GM12892 (cell line): Measurements from ENCODE around the gene PNLIPRP1.

Source experiments
- DNase-seq: peaks from one replicate; pipeline ENCODE4 v3.0.0; 2011; ENCODE audit not compliant: insufficient read length
- FAIRE-seq: peaks from 2 replicates; lab custom pipeline; 2011; peaks lifted over from hg19 to GRCh38; lab: Jason Lieb, UNC
- POLR2A ChIP-seq: IDR thresholded peaks from 2 replicates; pipeline ENCODE4 v1.6.1; 2011; ENCODE audit warnings: low read depth, low read length, control low read depth
- POLR2AphosphoS5 ChIP-seq: IDR thresholded peaks from 2 replicates; pipeline ENCODE4 v1.6.1; 2011; ENCODE audit warnings: low read depth, low read length, control low read depth
- TAF1 ChIP-seq: IDR thresholded peaks from 2 replicates; pipeline ENCODE4 v1.6.1; 2011; ENCODE audit warnings: low read depth, mild to moderate bottlenecking, control low read depth, low read length, borderline replicate concordance

PNLIPRP1 gene

DNA sequence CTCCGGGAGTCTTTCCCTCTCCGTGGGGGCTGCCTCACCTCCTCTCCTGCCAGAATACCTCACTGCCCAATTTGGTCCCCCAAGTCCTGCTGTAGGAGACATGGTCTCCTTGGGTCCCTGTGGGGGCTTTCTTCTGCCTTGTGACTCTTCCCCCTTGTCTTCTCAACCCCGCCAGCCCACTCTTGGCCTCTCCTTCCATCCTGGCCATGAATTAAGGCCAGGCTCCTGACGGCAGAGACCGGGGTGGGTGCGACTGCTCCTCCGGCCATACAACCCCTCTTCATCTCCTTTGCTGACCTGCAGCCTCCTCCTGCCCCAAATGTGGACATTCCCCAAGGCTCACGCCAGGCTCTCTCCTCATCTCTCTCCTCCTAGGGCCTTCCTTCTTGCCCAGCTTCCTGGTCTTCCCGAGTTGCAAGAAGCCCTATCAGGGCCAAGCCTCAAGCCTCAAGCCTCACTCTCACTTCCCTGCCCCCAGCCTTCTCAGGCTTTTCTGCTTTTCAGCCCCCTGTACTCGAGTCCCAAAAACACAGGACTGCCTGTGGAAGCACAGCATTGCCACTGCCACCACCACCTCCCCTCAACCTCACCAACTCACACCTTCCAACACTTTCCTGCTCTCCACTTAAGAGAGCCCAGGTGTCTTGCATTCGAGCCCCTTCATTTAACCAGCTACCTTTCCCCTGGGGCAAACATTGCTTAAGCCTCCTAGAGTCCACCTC lies 31.3 kb downstream of the PNLIPRP1 start:
- FAIRE-seq = no peak
- TF ChIP-seq TAF1 = no peak
- no peak for TF ChIP-seq POLR2AphosphoS5
- no peak for TF ChIP-seq POLR2A
- DNase-seq = no peak

DNA sequence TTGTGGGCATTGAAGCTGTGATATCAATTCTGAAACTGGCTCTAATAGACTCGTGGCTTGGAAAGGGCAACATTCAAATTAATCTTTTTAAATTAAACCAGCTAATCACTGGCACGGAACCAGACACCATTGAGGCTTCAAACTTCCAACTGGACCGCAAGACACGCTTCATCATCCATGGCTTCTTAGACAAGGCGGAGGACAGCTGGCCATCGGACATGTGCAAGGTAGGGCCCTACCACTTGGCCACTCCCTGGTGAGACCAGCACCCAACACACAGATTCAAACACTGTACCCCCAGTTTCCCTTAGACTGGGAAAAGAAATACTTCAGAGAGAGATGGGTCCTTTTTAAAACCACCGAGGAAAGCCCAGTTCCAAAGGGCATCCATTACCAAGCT lies 35.1 kb downstream of the PNLIPRP1 start:
- DNase-seq = no peak
- FAIRE-seq = no peak
- TF ChIP-seq POLR2AphosphoS5 (no peak), TAF1 (no peak), POLR2A (no peak)

DNA sequence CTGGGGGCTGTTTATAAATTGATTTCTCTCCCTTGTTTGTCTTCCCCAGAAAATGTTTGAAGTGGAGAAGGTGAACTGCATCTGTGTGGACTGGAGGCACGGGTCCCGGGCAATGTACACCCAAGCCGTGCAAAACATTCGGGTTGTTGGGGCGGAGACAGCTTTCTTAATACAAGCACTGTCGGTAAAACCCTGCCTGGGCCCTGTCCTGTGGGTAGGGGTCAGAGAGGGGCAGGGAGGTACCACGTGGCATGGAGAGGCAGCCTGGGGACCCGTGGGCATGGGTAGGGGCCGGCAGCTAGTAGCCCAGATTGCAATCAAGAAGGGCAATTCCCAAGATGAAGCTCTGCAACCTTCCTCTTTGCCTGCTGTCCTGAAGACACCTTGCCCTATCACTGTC lies 36.1 kb downstream of the PNLIPRP1 start:
- no peak for DNase-seq
- no peak for TF ChIP-seq TAF1
- no peak for TF ChIP-seq POLR2A
- TF ChIP-seq POLR2AphosphoS5 = no peak
- FAIRE-seq = no peak

DNA sequence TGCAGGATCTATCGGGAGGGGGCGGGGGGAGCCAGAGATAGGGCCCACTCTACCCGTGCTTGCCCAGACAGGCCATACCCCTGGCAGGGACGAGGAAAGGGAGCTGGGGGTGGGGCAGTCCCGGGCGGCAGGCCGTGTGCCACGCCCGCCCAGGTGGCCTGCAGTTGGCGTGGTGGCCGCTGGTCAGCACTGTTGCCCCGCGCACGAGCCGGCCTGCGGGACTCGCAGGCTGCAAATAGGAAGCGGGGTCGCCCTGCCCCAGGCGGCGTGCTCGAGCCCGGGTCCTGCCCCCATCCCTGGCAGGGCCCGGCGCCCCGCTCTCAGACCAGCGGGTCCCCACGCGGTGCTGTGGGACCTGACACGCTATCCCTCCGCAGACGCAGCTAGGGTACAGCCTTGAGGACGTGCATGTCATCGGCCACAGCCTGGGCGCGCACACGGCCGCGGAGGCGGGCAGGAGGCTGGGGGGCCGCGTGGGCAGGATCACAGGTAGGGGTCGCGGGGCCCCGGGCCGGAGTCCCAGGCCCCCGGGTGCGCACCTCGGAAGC lies 36.7 kb downstream of the PNLIPRP1 start:
- DNase-seq (no peak), FAIRE-seq (no peak)
- TF ChIP-seq POLR2A (no peak), POLR2AphosphoS5 (no peak), TAF1 (no peak)

- no peak for TF ChIP-seq POLR2A
- no peak for TF ChIP-seq TAF1
- no peak for TF ChIP-seq POLR2AphosphoS5
- FAIRE-seq = no peak
- no peak for DNase-seq
Measured at GRCh38 chr10:116629340-116629739, 38.6 kb downstream of the PNLIPRP1 start.

- FAIRE-seq (no peak), DNase-seq (no peak)
- no peak for TF ChIP-seq POLR2A
- TF ChIP-seq TAF1 = no peak
- TF ChIP-seq POLR2AphosphoS5 = no peak
Measured at GRCh38 chr10:116630020-116630419, 39.3 kb downstream of the PNLIPRP1 start.

GRCh38 chr10:116631871-116632295 lies 41.1 kb downstream of the PNLIPRP1 start:
- FAIRE-seq (no peak), DNase-seq (no peak)

GRCh38 chr10:116632596-116633215 lies 41.9 kb downstream of the PNLIPRP1 start:
- no peak for DNase-seq
- no peak for FAIRE-seq
- TF ChIP-seq POLR2A (no peak), POLR2AphosphoS5 (no peak), TAF1 (no peak)

More at GRCh38 chr10:116631871-116632295, 41.1 kb downstream of the PNLIPRP1 start:
- no peak for TF ChIP-seq POLR2AphosphoS5
- TF ChIP-seq POLR2A = no peak
- no peak for TF ChIP-seq TAF1

DNA sequence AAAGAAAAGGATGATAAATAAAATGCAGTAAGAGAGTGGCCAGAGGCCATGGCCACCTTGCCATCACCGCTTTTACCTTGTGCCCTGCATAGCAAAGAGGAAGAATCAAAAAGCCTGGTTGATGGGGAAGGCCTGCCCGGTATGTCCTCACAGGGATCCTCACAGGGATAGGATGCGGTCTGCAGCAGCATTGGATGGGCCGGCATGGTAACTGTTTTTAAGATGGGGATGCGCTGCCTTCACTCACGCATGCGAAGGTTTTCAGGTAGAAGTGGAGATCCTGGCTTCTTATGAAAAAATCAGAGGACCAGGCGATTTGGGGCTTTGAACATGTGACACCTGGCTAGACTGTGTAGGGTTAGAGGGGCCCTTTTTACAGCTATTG lies 42.4 kb downstream of the PNLIPRP1 start:
- DNase-seq (no peak), FAIRE-seq (no peak)
- TF ChIP-seq POLR2AphosphoS5 (no peak), TAF1 (no peak), POLR2A (no peak)

GRCh38 chr10:116634126-116634975 lies 43.6 kb downstream of the PNLIPRP1 start:
- no peak for TF ChIP-seq POLR2A
- no peak for TF ChIP-seq POLR2AphosphoS5
- no peak for TF ChIP-seq TAF1
- no peak for DNase-seq
- no peak for FAIRE-seq

DNA sequence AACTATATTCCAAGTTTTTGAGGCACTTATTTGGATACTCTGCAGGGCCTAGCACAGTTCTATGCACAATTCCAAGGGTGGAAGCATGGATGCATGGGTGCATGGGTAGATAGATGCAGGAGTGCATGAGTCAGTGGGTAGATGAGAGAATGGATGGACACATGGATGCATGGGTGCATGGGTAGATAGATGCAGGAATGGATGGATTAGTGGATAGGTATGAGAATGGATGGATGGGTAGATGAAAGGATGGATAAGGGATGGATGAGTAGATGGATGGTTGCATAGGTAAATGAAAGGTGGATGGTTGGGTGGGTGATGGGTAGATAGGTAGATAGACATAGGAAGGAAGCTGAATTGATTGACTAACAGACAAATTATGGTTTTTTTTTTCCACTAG lies 45.6 kb downstream of the PNLIPRP1 start:
- DNase-seq (no peak), FAIRE-seq (no peak)
- TF ChIP-seq POLR2AphosphoS5 (no peak), TAF1 (no peak), POLR2A (no peak)
